DOHH2 (cell line): ENCODE data around the gene ABTB2.

Experiments used
- H3F3A ChIP-seq: fragments of 200-600 bp; sonication (generic), shearing (Covaris generic); 2 replicates; pipeline ENCODE4 v1.6.0; 2016; ENCODE audit warnings: antibody characterized with exemption, mild to moderate bottlenecking; ENCODE audit not compliant: control insufficient read depth, insufficient read depth
- H3K27ac ChIP-seq: fragments of 200-600 bp; sonication (generic); 2 replicates; pipeline ENCODE4 v1.5.1; 2014; ENCODE audit warnings: low read depth, mild to moderate bottlenecking, low read length, moderate library complexity
- H3K27me3 ChIP-seq: fragments of 200-600 bp; sonication (generic); 2 replicates; pipeline ENCODE4 v1.6.1; 2014; ENCODE audit warnings: mild to moderate bottlenecking, low read length, mixed read lengths; ENCODE audit not compliant: control insufficient read depth
- H3K36me3 ChIP-seq: fragments of 200-600 bp; sonication (generic); 2 replicates; pipeline ENCODE4 v1.6.1; 2014; ENCODE audit warnings: mild to moderate bottlenecking, low read length, moderate library complexity, mixed read lengths; ENCODE audit not compliant: control insufficient read depth
- H3K4me1 ChIP-seq: fragments of 200-600 bp; sonication (generic); 2 replicates; pipeline ENCODE4 v1.6.1; 2014; ENCODE audit warnings: mild to moderate bottlenecking, low read length, mixed read lengths; ENCODE audit not compliant: control insufficient read depth
- H3K4me2 ChIP-seq: fragments of 200-600 bp; sonication (generic); 2 replicates; pipeline ENCODE4 v1.6.0; 2014; ENCODE audit warnings: mild to moderate bottlenecking, low read length, moderate library complexity
- H3K4me3 ChIP-seq: fragments of 200-600 bp; sonication (generic); 2 replicates; pipeline ENCODE4 v1.5.1; 2014; ENCODE audit warnings: mild to moderate bottlenecking, low read length, mixed read lengths
- H3K79me2 ChIP-seq: fragments of 200-600 bp; sonication (generic); 2 replicates; pipeline ENCODE4 v1.6.1; 2014; ENCODE audit warnings: mild to moderate bottlenecking, low read length, mixed read lengths; ENCODE audit not compliant: control insufficient read depth
- H3K9me2 ChIP-seq: fragments of 200-600 bp; sonication (generic); replicated peaks from 2 replicates; pipeline ENCODE4 v1.6.1; 2014; ENCODE audit warnings: mild to moderate bottlenecking, low read length, mixed read lengths; ENCODE audit not compliant: control insufficient read depth
- H3K9me3 ChIP-seq: fragments of 200-600 bp; sonication (generic); 2 replicates; pipeline ENCODE4 v1.6.1; 2014; ENCODE audit warnings: antibody characterized with exemption, low read length, mixed read lengths; ENCODE audit not compliant: control insufficient read depth, insufficient read depth
- H4K20me1 ChIP-seq: fragments of 200-600 bp; sonication (generic); 2 replicates; pipeline ENCODE4 v1.6.0; 2014; ENCODE audit warnings: low read depth, mild to moderate bottlenecking, antibody characterized with exemption, low read length, moderate library complexity; ENCODE audit not compliant: control insufficient read depth, insufficient read depth
- CTCF ChIP-seq: fragments of 200-600 bp; sonication (generic); IDR thresholded peaks from one replicate; pipeline ENCODE4 v1.5.1; 2014; ENCODE audit warnings: antibody characterized with exemption, mild to moderate bottlenecking, low read depth, low read length; ENCODE audit not compliant: poor library complexity, severe bottlenecking
- EZH2phosphoT487 ChIP-seq: fragments of 200-600 bp; sonication (generic); IDR thresholded peaks from 2 replicates; pipeline ENCODE4 v1.6.1; 2017; ENCODE audit warnings: borderline replicate concordance, mild to moderate bottlenecking, antibody characterized with exemption, low read length, moderate library complexity, mixed read lengths

The ABTB2 gene

GRCh38 chr11:34311126-34311525, 46.7 kb downstream of the ABTB2 start:
- H3K4me1 ChIP-seq = no peaks in the 10 kb centered on the region
- 0 out of 2 replicates have a peak, but pooled peaks cover 9% of the 10 kb centered on the region for H3K27me3 ChIP-seq
- no peaks in the 10 kb centered on the region for H4K20me1 ChIP-seq
- no peak overlapping the region for H3K27ac ChIP-seq
- no peak overlapping the region for H3K4me2 ChIP-seq
- H3K9me3 ChIP-seq = no peaks in the 10 kb centered on the region
- H3K36me3 ChIP-seq = no peaks in the 10 kb centered on the region
- TF ChIP-seq CTCF (no peak), EZH2phosphoT487 (no peak)
- no peaks in the 10 kb centered on the region for H3F3A ChIP-seq
- H3K9me2 ChIP-seq = no peaks in the 10 kb centered on the region
- H3K79me2 ChIP-seq = no peaks in the 10 kb centered on the region
- H3K4me3 ChIP-seq = no peak overlapping the region

- Histone ChIP-seq H3K36me3 (no peaks in the 10 kb centered on the region), H3K9me2 (no peaks in the 10 kb centered on the region), H3K27me3 (peaks cover 9% of the 10 kb centered on the region; the same call in 1 of the 2 replicates), H3K27ac (no peak overlapping the region), H3K4me3 (no peak overlapping the region), H3K4me1 (no peaks in the 10 kb centered on the region), H4K20me1 (no peaks in the 10 kb centered on the region), H3K9me3 (no peaks in the 10 kb centered on the region), H3K79me2 (no peaks in the 10 kb centered on the region), H3F3A (no peaks in the 10 kb centered on the region), H3K4me2 (no peak overlapping the region)
- TF ChIP-seq EZH2phosphoT487 = no peak
- no peak for TF ChIP-seq CTCF
These were observed 47.8 kb downstream of the ABTB2 start for GRCh38 chr11:34309965-34310364.

- no peaks in the 10 kb centered on the region for H3K36me3 ChIP-seq
- no peaks in the 10 kb centered on the region for H3K9me3 ChIP-seq
- no peak overlapping the region for H3K27ac ChIP-seq
- peaks cover 9% of the 10 kb centered on the region; the same call in 1 of the 2 replicates for H3K27me3 ChIP-seq
- TF ChIP-seq EZH2phosphoT487 = no peak
- no peak for TF ChIP-seq CTCF
- no peaks in the 10 kb centered on the region for H4K20me1 ChIP-seq
- H3K4me2 ChIP-seq = no peak overlapping the region
- no peaks in the 10 kb centered on the region for H3F3A ChIP-seq
- no peak overlapping the region for H3K4me3 ChIP-seq
- H3K4me1 ChIP-seq = no peaks in the 10 kb centered on the region
- H3K9me2 ChIP-seq = no peaks in the 10 kb centered on the region
- H3K79me2 ChIP-seq = no peaks in the 10 kb centered on the region
These were observed 48.8 kb downstream of the ABTB2 start for GRCh38 chr11:34308913-34309585.
